HuH-7 (cell line): ENCODE results near the gene PCDHB13.
"Not testable (repeated sequence)": the region's sequence is repeated elsewhere in the genome, so short reads cannot be mapped to it uniquely, and the experiment has no call there.

Experiments
- DNase-seq: peaks from one replicate; pipeline ENCODE4 v3.0.0; 2011; ENCODE audit warnings: low spot score

PCDHB13 gene

GRCh38 chr5:141201646-141202045, 12.1 kb upstream of the PCDHB13 start:
- DNase-seq = not testable (repeated sequence)

- peak; percentile 43 for DNase-seq
Measured at GRCh38 chr5:141208478-141208877, 5.2 kb upstream of the PCDHB13 start, which contains the start of gene PCDHB12. Gene PCDHB12, plus strand, starts transcription at chr5:141208719. Its CDS starts 189 bp downstream, at chr5:141208908.

GRCh38 chr5:141210281-141210680, 3.4 kb upstream of the PCDHB13 start:
- not testable (repeated sequence) for DNase-seq

GRCh38 chr5:141210849-141211248, 2.9 kb upstream of the PCDHB13 start:
- DNase-seq = not testable (repeated sequence)

GRCh38 chr5:141214583-141214982, 864 bp downstream of the PCDHB13 start:
- not testable (repeated sequence) for DNase-seq

- DNase-seq = not testable (repeated sequence)
Measured at GRCh38 chr5:141215504-141215903, 1.8 kb downstream of the PCDHB13 start.

GRCh38 chr5:141216035-141216434, 2.3 kb downstream of the PCDHB13 start:
- not testable (repeated sequence) for DNase-seq

- DNase-seq = peak; percentile 58
Measured at GRCh38 chr5:141223112-141223783, 9.5 kb downstream of the PCDHB13 start, which contains the start of gene PCDHB14. Gene PCDHB14, plus strand, starts transcription at chr5:141223343. Its CDS starts 163 bp downstream, at chr5:141223506.

- not testable (repeated sequence) for DNase-seq
Measured at GRCh38 chr5:141224844-141225243, 11.1 kb downstream of the PCDHB13 start.

GRCh38 chr5:141225421-141225820, 11.7 kb downstream of the PCDHB13 start:
- DNase-seq = not testable (repeated sequence)

- no peak for DNase-seq
Measured at GRCh38 chr5:141234109-141234667, 20.5 kb downstream of the PCDHB13 start.

GRCh38 chr5:141235922-141236321, 22.2 kb downstream of the PCDHB13 start:
- DNase-seq = not testable (repeated sequence)

GRCh38 chr5:141236516-141237313, 23.0 kb downstream of the PCDHB13 start:
- DNase-seq = no peak

GRCh38 chr5:141241496-141241895, 27.8 kb downstream of the PCDHB13 start:
- DNase-seq = no peak

- peak; percentile 54 for DNase-seq
Measured at GRCh38 chr5:141245250-141245717, 31.6 kb downstream of the PCDHB13 start, which contains the start of gene PCDHB15. Gene PCDHB15, plus strand, starts transcription at chr5:141245395. Its CDS starts 184 bp downstream, at chr5:141245579.

- DNase-seq = not testable (repeated sequence)
Measured at GRCh38 chr5:141246971-141247370, 33.3 kb downstream of the PCDHB13 start.

- DNase-seq = not testable (repeated sequence)
Measured at GRCh38 chr5:141247434-141247833, 33.7 kb downstream of the PCDHB13 start.

- DNase-seq = no peak
Measured at GRCh38 chr5:141250576-141250975, 36.9 kb downstream of the PCDHB13 start.

GRCh38 chr5:141258464-141258863, 44.7 kb downstream of the PCDHB13 start:
- no peak for DNase-seq

GRCh38 chr5:141258948-141259347, 45.2 kb downstream of the PCDHB13 start:
- no peak for DNase-seq

GRCh38 chr5:141260458-141261237, 46.9 kb downstream of the PCDHB13 start:
- DNase-seq = no peak

- DNase-seq = no peak
Measured at GRCh38 chr5:141261238-141261546, 47.5 kb downstream of the PCDHB13 start.
